GM12878 (cell line): Measurements from ENCODE around the gene GTPBP1. TPM values are rescaled to one million over a fixed set of nuclear protein-coding genes. Genes with fewer than 3 reads are reported as not detected.
A peak's percentile ranks its signal among the peaks of the same experiment; 100 is the strongest.

Source experiments
- ATF7 ChIP-seq: fragments of 450-650 bp; IDR thresholded peaks from 2 replicates; pipeline ENCODE4 v1.6.1; 2016; ENCODE audit warnings: low read depth, mild to moderate bottlenecking
- BRCA1 ChIP-seq: IDR thresholded peaks from 2 replicates; pipeline ENCODE4 v1.6.1; 2011; ENCODE audit warnings: low read depth, low read length, improper control_type of control experiment
- EED ChIP-seq: sonication (generic); IDR thresholded peaks from 2 replicates; pipeline ENCODE4 v1.6.1; 2016; ENCODE audit warnings: antibody characterized with exemption, low read depth
- ESRRA ChIP-seq: IDR thresholded peaks from 2 replicates; pipeline ENCODE4 v1.6.1; 2012; ENCODE audit warnings: mild to moderate bottlenecking, low read length, improper control_type of control experiment
- HDGF ChIP-seq: fragments of 450-650 bp; IDR thresholded peaks from 2 replicates; pipeline ENCODE4 v1.6.1; 2016; ENCODE audit warnings: antibody characterized with exemption
- IKZF1 ChIP-seq: fragments of 450-650 bp; conservative IDR thresholded peaks from 2 replicates; pipeline ENCODE4 v1.6.1; 2017; ENCODE audit warnings: antibody characterized with exemption, mild to moderate bottlenecking
- MEF2A ChIP-seq: IDR thresholded peaks from 2 replicates; pipeline ENCODE4 v1.6.1; 2011; ENCODE audit warnings: low read depth, mild to moderate bottlenecking, low read length, moderate library complexity; ENCODE audit not compliant: insufficient read depth
- MXI1 ChIP-seq: fragments of 150-350 bp; IDR thresholded peaks from 2 replicates; pipeline ENCODE4 v1.6.1; 2011; ENCODE audit warnings: low read depth, mild to moderate bottlenecking, inconsistent platforms, low read length, improper control_type of control experiment
- MYC ChIP-seq: IDR thresholded peaks from 2 replicates; pipeline ENCODE4 v1.6.1; 2011; ENCODE audit warnings: mild to moderate bottlenecking, low read length, moderate library complexity, inconsistent platforms; ENCODE audit not compliant: insufficient read depth, insufficient replicate concordance, insufficient read length, severe bottlenecking
- NR2F1 ChIP-seq: fragments of 450-650 bp; conservative IDR thresholded peaks from 2 replicates; pipeline ENCODE4 v1.6.1; 2017; ENCODE audit warnings: mild to moderate bottlenecking
- SPI1 ChIP-seq: IDR thresholded peaks from 2 replicates; pipeline ENCODE4 v1.6.1; 2011; ENCODE audit warnings: low read depth, mild to moderate bottlenecking, low read length, moderate library complexity, borderline replicate concordance; ENCODE audit not compliant: insufficient read depth
- SREBF1 ChIP-seq: IDR thresholded peaks from 2 replicates; pipeline ENCODE4 v1.6.1; 2012; ENCODE audit warnings: mild to moderate bottlenecking, low read length
- STAT3 ChIP-seq: IDR thresholded peaks from 2 replicates; pipeline ENCODE4 v1.6.1; 2011; ENCODE audit warnings: low read depth, low read length, improper control_type of control experiment
- ZNF687 ChIP-seq: fragments of 450-650 bp; IDR thresholded peaks from 2 replicates; pipeline ENCODE4 v1.6.1; 2017; ENCODE audit warnings: mild to moderate bottlenecking, moderate library complexity
- polyA plus RNA-seq, 11 experiments: library from polyadenylated mRNA; depleted of rRNA in 4 of 11; unstranded in 6 of 11; stranded (reverse) in 5 of 11; fragments of >200 nt; fragmentation: Nextera tagmentation in 4 of 11; fragmentation: Illumina TruSeq in 1 of 11; extraction: Ambion mirVana in 4 of 11; extraction: Trizol in 1 of 11; gene quantifications; 1 replicate in 1 of 11; 2 replicates in 10 of 11; pipeline versions ENCODE4 v1.2.1 to v1.2.3, GENCODE V29; 2011 to 2016; ENCODE audit warnings: inconsistent platforms in 2 of 11, missing spikeins in 2 of 11, low read depth in 1 of 11
- total RNA-seq, 4 experiments: library from RNA; depleted of rRNA in 3 of 4; stranded (reverse); fragments of >200 nt in 3 of 4; fragmentation: Illumina TruSeq in 1 of 4; extraction: Trizol in 1 of 4; gene quantifications; 2 replicates each; pipeline versions ENCODE4 v1.2.1 to v1.2.3, GENCODE V29; 2013 to 2021
- TF ChIP-seq, protein P1 (sequence below): IDR thresholded peaks from 2 replicates; pipeline ENCODE4 v1.6.1; 2011; ENCODE audit warnings: borderline replicate concordance, low read depth, mild to moderate bottlenecking, moderate library complexity, low read length; ENCODE audit not compliant: insufficient read depth, poor library complexity, severe bottlenecking
- TF ChIP-seq, protein P2 (sequence below): IDR thresholded peaks from 2 replicates; pipeline ENCODE4 v1.6.1; 2012; ENCODE audit warnings: low read depth, low read length, improper control_type of control experiment

The GTPBP1 gene
- total and polyA plus RNA-seq, 10 of the 15 experiments (the other 5 are each of a cell fraction or from before 2014, with no cell fraction given), result 0.89 to 63.1 (median 34.2) TPM

- TF ChIP-seq BRCA1 (peak; percentile 45; the same call in 1 of the 2 replicates), EED (0 out of 2 replicates have a peak, but pooled peaks have one; percentile 18), ZNF687 (peak; percentile 64; the same call in 1 of the 2 replicates), SPI1 (no peak), NR2F1 (peak; percentile 91), ATF7 (peak; percentile 96), MYC (no peak), MEF2A (peak; percentile 54; the same call in 1 of the 2 replicates), IKZF1 (peak; percentile 95), MXI1 (no peak; the same call in none of the 2 replicates), STAT3 (no peak), ESRRA (no peak; the same call in 1 of the 2 replicates), SREBF1 (no peak; the same call in 1 of the 2 replicates), HDGF (no peak)
- TF ChIP-seq, protein P1, sequence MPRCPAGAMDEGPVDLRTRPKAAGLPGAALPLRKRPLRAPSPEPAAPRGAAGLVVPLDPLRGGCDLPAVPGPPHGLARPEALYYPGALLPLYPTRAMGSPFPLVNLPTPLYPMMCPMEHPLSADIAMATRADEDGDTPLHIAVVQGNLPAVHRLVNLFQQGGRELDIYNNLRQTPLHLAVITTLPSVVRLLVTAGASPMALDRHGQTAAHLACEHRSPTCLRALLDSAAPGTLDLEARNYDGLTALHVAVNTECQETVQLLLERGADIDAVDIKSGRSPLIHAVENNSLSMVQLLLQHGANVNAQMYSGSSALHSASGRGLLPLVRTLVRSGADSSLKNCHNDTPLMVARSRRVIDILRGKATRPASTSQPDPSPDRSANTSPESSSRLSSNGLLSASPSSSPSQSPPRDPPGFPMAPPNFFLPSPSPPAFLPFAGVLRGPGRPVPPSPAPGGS, result peak; percentile 13
- TF ChIP-seq, protein P2, sequence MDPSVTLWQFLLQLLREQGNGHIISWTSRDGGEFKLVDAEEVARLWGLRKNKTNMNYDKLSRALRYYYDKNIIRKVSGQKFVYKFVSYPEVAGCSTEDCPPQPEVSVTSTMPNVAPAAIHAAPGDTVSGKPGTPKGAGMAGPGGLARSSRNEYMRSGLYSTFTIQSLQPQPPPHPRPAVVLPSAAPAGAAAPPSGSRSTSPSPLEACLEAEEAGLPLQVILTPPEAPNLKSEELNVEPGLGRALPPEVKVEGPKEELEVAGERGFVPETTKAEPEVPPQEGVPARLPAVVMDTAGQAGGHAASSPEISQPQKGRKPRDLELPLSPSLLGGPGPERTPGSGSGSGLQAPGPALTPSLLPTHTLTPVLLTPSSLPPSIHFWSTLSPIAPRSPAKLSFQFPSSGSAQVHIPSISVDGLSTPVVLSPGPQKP, result no peak; the same call in 1 of the 2 replicates
- TF ChIP-seq, all 136 proteins: peak for 66
Measured at GRCh38 chr22:38700789-38701628, 4.7 kb upstream of the GTPBP1 start, which contains the start of gene JOSD1 (continued).
